Endothelial cell of umbilical vein (primary cell): ENCODE data around the gene BCL2L14.

ENCODE experiments used
- CTCF ChIP-seq, 2 donors: IDR thresholded peaks; 1 replicate in 1 of 2; 2 replicates in 1 of 2; pipeline ENCODE4 v1.5.1; 2011; ENCODE audit warnings: low read length in 2 of 2, mild to moderate bottlenecking in 2 of 2, moderate library complexity in 2 of 2, control low read depth in 1 of 2, inconsistent platforms in 1 of 2, low read depth in 1 of 2; ENCODE audit not compliant: insufficient read depth in 1 of 2; ENCODE audit errors: extremely low read depth in 1 of 2
- EZH2 ChIP-seq: IDR thresholded peaks from 2 replicates; pipeline ENCODE4 v1.6.1; 2012; ENCODE audit warnings: borderline replicate concordance, low read depth, mild to moderate bottlenecking, moderate library complexity, low read length, inconsistent platforms; ENCODE audit not compliant: severe bottlenecking
- FOS ChIP-seq: IDR thresholded peaks from 2 replicates; pipeline ENCODE4 v1.6.1; 2011; ENCODE audit warnings: mild to moderate bottlenecking, low read length, moderate library complexity, borderline replicate concordance; ENCODE audit not compliant: insufficient read depth
- MYC ChIP-seq: IDR thresholded peaks from one replicate; pipeline ENCODE4 v1.6.1; 2011; ENCODE audit warnings: mild to moderate bottlenecking, low read depth, low read length
- POLR2A ChIP-seq: IDR thresholded peaks from 2 replicates; pipeline ENCODE4 v1.6.1; 2012; ENCODE audit warnings: low read depth, mild to moderate bottlenecking, control low read depth, low read length
- POLR2AphosphoS5 ChIP-seq: IDR thresholded peaks from 2 replicates; pipeline ENCODE4 v1.6.1; 2012; ENCODE audit warnings: low read depth, mild to moderate bottlenecking, control low read depth, low read length, moderate library complexity; ENCODE audit not compliant: insufficient read depth

DNA sequence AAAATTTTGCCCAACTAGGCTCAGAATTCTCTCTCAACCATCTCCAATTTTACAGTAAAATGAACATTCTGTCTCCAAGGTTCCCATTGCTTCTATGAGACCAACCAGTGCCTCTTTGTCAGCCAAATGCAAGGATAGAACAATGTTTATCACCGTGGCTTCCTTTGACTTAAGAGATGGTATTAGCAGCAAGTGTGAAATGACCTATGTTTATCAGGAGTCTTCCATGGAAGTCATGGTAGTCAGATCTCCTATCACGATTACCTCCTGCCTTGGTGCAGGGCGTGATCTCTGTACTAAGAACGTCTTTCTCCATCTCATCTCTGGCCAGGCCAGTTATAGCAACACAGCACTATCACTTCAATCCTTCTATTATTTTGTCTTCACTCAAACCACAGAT is 6.1 kb upstream of the BCL2L14 start:
- TF ChIP-seq CTCF (IDR thresholded peaks at IDR 0.05; ENCODE audit: extremely low read depth in 1 of 2, insufficient read depth in 1 of 2, low read depth in 1 of 2, low read length in 2 of 2) (no peak), POLR2A (no peak), EZH2 (no peak), MYC (no peak), POLR2AphosphoS5 (no peak), FOS (no peak)
